ENCODE results near the gene CXCL6.

- no peak for TF ChIP-seq CTCF (IDR thresholded peaks at IDR 0.05)
- no peak for TF ChIP-seq ZFX (IDR thresholded peaks at IDR 0.05; ENCODE audit: borderline replicate concordance)
Observed at GRCh38 chr4:73871511-73872310, 35.2 kb downstream of the CXCL6 start.

Data from 22Rv1 (cell line).